ENCODE results near the gene KCNK2. TPM values are rescaled to one million over a fixed set of nuclear protein-coding genes. Genes with fewer than 3 reads are reported as not detected.
"Not testable (repeated sequence)": the region's sequence is repeated elsewhere in the genome, so short reads cannot be mapped to it uniquely, and the experiment has no call there.

KCNK2 gene
- total RNA-seq, 2 donors from 2014 or later, result 0.32 TPM; not detected in 1

DNA sequence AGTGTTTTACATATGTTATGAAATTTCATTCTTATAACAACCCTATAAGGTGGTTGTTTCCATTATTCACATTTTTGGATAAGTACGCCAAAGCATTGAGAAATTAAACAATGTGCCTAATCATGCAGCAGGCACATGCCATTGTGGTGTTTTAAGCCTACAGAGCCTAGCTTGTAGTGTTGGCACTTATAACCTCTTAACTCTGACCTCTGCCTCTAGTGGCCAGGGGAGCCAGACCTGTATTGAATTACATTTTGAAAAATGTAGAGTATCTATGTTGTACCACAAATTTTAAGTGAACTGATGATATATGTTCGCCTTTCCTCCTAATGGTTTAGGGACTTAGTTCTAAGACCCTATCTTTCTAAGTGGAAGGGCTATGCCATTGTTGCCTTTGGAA lies 61.0 kb downstream of the KCNK2 start:
- ATAC-seq, result no peak
- intact Hi-C loops (cut with DNase I), result no loop called here
- no peak for DNase-seq

DNA sequence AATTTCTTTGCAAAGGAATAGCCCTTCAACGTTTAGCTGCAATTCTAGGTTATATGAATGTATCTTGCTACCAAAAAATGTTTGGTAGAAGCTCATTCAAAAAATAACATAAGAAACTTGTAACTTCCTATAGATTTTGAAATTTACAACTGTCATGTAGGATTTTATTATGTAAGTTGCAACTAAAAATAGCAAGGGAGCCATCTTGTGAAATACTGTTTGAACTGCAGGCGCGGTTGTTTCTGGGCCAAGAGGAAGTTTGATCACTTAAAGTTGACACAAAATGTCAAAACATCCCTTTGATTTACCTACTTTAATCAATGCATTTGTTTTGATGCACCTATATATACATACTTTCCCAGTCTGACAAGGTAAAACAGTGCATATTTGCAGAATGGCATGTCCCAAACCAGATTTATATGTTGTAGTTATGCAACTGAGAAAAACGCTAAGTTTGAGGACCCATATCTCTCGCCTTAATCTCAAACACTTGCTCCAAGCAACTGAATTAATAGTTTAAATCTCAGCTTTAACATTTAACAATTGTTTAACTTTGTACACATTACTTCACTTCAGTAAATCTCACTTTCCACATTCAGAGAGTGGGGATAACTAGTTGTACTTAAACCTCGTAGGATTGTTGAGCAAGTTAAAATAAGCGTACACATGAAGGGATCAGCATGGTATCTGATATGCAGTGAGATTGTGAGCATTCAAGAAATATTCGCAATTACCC lies 63.9 kb downstream of the KCNK2 start:
- intact Hi-C loops (cut with DNase I), result no loop called here
- DNase-seq, result no peak
- ATAC-seq, result no peak

DNA sequence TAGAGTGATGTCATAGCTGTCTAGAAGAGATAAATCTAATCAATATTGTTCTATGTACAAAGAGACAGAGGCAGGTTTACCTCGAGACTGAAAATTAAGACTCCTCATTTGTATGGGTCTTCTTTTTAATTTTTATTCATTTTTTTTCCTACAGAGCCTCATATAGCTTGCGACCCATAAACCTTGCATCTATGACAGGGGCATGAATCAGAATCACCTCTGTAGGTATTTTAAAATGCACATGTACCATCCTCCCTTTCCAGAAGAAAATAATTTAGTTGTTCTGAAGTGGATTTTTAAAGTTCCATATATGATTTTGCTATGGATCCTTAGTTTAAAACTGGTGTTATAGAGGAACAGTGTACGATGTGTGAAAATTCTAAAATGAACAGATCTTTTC lies 64.5 kb downstream of the KCNK2 start:
- DNase-seq (no peak), ATAC-seq (no peak)
- intact Hi-C loops (cut with DNase I), result no loop called here

DNA sequence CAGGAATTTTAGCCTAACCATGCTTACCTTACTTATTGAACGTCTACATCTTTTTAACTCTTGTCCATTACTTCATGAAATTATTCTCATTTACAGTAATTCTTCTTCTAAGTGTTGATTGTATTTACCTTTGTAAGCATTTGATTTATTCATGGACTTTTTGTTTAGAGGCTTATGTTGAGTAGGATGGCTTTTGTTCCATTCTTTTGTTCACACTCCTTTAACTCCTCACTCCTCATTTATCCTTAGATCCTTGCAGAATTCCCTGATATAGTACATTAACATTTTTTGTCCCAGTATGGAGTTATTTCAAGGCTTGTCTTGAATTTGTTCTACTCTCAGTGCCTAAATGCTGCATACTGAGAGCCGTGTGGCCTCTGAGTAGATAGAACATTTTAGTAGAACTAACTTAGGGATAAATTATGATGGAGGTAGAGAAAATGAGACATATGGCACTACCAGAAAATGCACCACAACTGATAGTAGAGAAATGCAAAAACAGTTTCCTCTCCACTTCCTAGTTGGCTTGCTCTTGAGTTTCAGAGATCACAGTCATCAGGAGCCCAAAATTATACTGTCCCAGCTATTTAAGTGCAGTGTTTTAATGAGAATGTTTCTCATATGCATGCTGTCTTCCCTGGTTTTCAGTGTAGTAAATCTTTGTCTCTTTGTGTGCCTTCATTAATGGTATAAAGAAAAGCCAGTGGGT lies 69.5 kb downstream of the KCNK2 start:
- ATAC-seq (no peak), DNase-seq (no peak)
- intact Hi-C loops (cut with DNase I), result no loop called here

DNA sequence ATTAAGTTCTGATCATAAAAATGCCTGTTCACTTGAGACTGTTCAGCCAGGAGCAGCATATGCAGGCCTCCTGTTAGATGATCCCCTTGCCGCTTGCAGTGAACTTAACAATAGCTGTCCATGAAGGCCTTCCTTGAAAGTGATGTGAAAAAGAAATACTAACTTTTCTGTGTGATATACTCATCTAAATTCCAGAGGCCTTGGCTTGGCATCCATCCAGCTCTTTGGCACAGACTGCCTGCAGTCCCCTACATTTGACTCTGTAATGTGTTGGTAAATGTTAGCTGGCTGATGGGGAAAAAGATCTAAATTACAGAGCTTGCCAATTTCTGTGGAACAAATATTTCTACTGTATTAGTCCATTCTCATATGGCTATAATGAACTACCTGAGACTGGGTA lies 73.7 kb downstream of the KCNK2 start:
- DNase-seq (no peak), ATAC-seq (no peak)
- intact Hi-C loops (cut with DNase I), result no loop called here

DNA sequence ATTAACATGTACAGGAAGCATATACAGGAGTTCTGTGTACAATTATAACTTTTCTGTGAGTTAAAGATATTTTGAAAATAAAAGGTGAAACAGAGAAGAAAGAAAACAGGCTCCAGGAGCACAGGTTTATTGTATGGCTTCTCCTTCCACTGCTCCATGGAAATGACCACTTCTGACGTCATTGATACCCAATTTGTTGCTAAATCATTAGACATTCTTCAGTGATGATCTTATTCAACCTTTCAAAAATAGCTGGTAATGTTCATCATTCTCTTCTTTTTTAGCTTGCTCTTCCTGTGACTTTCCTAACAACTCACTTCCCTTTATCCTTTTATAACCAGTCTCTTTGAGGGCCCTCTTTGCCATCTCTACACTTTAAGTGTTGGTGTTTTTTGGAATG lies 77.8 kb downstream of the KCNK2 start:
- DNase-seq (no peak), ATAC-seq (no peak)
- intact Hi-C loops (cut with DNase I), result no loop called here

DNA sequence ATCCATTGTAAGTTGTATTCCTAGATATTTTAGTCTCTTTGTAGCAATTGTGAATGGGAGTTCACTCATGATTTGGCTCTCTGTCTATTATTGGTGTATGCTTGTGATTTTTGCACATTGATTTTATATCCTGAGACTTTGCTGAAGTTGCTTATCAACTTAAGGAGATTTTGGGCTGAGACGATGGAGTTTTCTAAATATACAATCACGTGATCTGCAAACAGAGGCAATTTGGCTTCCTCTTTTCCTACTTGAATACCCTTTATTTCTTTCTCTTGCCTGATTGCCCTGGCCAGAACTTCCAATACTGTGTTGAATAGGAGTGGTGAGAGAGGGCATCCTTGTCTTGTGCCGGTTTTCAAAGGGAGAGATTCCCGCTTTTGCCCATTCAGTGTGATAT lies 80.6 kb downstream of the KCNK2 start:
- ATAC-seq; intact Hi-C loops (cut with DNase I); DNase-seq: not testable (repeated sequence)

DNA sequence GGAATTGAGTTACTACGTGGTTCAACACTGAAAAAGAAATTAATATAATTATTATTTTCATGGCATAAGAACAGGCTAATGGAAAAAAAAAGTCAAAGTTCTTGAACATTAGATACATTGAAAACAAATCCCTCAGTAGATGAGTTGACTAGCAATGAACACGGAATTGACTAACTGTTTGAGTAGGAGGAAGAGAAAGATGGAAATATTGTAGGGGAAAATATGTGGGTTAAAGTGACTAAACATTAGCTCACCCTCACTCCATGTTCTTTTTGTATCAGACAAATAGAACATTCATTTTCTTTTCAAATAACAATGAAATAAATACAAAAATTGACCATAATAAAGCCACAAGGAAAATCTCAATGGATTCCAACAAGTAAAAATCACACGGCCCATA lies 84.3 kb downstream of the KCNK2 start:
- DNase-seq, result no peak
- intact Hi-C loops (cut with DNase I), result no loop called here
- no peak for ATAC-seq

DNA sequence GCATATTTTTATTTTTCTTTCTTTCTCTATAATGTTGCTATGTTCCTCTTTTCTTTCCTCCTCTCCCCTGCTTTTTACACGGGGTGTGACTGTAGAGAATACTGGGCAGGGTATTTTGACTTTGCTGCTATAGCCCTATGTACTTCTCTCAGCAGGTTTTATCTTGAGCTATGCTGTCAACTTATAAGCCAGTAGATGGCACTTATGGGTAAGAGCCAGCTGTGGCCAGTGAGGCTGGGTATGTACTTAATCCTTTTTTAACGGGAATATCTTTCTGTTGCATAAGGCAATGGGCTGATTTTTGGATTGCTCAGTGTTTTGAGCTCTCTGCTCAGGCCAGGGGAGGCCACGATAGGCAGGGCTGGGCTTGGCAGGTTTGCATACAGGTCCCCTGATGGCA lies 99.0 kb downstream of the KCNK2 start:
- intact Hi-C loops (cut with DNase I), result no loop called here
- ATAC-seq, result no peak
- no peak for DNase-seq

DNA sequence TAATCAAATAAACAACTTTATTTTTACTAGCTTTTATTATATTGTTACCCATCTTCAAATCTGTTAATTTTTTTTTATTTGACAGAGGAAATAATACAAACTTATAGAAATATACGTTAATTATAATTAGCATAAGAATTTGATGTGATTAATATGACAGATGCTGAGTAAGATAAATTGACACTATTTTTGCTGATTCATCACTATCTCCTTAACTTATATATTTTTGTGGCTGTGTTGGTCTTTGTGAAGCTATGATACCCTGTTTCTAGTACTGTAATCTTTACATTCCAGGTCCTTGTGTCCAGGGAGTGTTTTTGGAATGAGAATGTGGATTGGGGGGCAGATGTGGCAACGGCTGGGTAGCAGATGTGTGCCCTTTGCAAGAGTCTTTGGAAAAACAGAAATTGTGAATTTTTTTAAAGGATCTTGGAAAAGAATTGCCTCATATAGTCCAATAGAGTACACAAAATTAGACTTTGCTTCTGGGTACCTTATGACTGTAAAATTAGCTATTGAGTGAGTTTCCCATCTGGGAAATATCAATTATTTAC lies 102.6 kb downstream of the KCNK2 start:
- intact Hi-C loops (cut with DNase I), result no loop called here
- DNase-seq, result no peak
- ATAC-seq, result no peak

DNA sequence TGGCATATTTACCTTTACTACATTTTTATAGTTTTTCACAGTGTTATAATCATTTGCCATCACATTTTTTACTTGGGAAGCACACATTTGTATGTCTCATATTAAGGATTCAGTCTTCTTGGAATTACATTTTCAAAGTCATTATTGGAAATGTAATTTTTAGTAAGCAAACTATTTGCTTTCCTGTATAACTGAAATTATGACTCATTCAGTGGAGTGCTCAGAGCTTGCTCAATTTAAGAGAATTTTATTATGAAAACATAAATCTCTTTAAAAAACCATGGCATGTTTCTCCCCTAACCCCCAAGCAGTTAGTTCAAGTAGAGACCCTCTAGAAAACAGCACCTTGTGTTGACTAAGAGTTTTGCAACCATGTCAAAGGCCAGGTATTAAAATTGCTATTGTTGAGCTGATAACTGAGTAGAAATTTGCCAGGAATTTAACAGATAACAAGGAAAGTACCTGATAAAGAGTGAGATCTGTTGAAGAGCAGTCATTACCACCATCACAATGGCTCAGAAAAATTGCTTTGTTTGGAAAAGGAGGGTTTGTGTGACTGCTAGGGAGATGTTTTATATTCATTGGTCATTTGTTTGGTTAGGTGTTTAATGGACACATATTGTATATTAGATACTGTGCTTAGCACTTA lies 105.9 kb downstream of the KCNK2 start:
- intact Hi-C loops (cut with DNase I), result no loop called here
- ATAC-seq, result no peak
- no peak for DNase-seq

DNA sequence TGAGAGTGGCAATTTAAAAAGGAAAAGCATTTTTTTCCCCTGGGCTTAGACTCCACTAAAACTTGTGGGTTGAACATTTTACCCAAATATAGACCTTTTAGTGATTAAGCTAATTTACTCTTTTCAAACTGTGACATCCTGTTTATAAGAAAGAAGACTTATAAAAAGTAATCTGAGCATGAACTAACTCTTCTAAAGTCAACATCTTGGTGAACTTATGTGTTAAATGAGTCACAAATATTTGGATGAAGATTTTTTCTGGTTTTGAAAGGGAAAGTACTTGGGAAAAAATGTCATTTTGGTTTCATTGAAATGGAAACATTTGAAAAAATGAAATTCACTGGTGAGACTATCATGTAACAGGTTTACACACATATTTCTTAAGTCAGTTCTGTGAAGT lies 109.8 kb downstream of the KCNK2 start:
- no peak for ATAC-seq
- no peak for DNase-seq

DNA sequence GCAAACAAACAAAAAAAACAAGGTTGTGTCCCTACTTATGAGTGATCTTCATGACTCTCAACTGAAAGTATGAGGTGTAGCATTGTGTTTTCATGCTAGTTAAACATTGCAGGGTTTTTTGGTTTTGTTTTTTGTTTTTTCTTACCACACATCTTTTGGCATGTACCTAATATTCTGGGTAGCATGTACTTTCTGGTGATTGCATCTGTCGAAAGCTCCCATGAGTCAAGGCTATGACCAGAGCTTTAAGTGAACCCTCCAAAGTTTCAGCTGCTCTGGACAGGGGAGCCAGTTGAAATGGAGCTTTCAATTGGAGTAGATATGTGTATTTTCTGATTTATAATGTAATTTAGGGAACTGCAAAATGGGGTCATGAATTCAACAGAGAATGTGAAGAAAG lies 115.5 kb downstream of the KCNK2 start:
- ATAC-seq (no peak), DNase-seq (no peak)
- intact Hi-C loops (cut with DNase I), result no loop called here

More for the DNA sequence above, 109.8 kb downstream of the KCNK2 start:
- intact Hi-C loops (cut with DNase I), result no loop called here

DNA sequence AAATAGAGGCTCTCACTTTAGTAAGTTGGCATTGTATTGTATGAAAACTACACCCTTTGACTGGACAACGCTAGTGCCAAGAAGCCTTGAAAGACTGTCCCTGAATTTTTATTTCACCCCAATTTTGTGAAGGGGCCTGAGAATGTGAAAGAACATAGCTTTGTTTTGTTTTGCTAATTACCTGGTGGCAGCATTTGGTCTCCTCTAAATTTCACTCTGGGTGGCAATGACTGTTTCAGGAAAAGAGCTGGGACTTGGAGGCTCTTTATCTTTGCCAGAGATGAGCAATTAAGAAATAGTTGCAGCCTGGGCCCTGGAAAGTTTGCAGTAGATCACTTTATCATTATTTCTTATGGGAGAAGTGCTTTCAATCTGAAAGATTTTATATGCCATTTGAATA lies 117.6 kb downstream of the KCNK2 start:
- DNase-seq (no peak), ATAC-seq (no peak)
- intact Hi-C loops (cut with DNase I), result no loop called here

DNA sequence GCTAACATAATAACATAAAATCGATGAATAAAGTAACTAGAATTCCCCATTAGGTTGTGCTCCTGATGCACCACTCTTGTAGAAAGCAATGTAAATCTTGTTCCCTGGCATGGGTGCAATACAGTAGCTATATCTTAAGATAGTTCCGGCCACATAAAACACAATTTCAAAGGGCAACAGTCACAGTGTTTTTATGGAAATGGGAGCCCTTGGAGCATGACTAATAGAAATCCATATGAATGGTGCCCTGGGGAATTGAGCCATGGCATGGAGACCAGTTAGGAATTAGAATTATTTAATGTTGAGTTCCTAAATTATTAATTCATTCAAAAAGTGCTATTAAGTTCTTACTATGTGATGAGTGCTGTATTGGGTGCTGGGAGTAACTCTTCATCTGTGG lies 118.7 kb downstream of the KCNK2 start:
- no peak for ATAC-seq
- intact Hi-C loops (cut with DNase I), result no loop called here
- DNase-seq, result no peak

DNA sequence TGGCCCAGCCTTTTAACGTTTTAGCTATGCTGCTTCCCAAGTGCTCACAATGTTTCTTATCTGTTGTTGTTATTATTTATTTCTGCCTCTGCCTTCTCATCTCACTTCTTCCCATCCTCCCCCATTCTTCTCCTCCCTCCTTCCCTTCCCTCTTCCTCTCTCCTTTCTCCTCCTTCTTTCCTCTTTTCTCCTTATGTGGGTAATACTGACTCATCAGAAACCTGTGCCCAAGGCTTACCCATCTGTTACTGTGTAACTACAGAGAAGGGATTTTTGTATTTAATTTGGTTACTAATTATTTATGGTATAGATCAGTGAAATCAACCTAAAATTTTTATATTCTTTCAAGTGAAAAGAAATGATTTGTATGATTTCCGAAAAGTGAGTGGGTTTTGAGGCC lies 120.3 kb downstream of the KCNK2 start:
- intact Hi-C loops (cut with DNase I), result no loop called here
- ATAC-seq (no peak), DNase-seq (no peak)

DNA sequence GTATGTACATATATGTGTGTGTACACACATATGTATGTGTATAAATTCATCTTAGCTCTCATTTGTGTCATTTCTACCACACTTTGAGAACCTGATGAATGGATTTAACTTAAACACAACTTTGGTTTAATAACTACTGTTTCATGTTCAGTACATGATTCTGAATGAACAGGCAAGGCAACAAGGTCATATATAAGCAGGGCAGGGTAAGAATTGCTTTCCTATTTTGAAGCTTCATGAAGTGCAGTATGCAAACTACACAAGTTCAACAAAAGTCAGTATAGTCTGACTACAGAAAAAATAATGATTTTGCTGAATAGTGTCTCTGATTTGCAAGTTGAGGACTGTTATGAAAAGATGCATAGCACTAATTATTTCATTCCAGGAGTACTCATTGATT lies 127.6 kb downstream of the KCNK2 start:
- intact Hi-C loops (cut with DNase I), result no loop called here
- no peak for ATAC-seq
- no peak for DNase-seq

DNA sequence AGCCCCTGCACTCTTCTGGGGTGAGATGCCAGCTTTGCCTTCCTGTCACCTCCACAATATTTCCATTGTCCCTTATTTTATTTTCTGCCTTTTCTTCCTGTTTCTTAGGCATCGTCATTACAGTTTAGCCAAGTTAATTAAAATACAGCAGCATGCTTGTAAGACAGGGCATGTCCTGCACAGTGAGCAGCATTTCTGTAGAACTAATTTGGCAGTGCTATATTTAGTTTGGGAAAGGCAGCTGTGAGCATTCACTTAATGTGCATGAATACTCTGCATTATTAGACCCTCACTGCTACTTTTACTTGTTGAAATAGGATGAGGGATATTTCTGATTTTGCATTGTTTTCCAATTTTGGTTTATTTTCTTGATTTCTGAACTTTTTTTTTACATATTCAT lies 133.3 kb downstream of the KCNK2 start:
- intact Hi-C loops (cut with DNase I), result no loop called here
- no peak for DNase-seq
- no peak for ATAC-seq

DNA sequence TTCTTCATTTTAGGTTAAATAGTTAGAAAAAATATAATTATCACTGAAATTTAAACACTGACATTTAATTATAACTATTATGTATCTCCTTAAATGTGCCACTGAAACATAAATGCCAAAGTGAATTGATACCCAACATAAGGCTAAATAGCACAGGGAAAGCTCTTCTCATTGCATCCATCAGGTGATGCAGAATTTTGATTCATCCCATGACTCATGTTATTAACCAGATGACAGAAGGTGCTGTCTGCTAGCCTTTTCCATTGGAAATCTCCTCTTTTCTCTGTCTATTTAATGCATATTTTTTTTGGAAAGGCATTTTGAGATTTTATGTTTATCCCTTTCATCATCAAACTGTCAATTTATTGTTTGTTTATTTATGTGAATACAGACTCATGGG lies 136.8 kb downstream of the KCNK2 start:
- ATAC-seq, result no peak
- no peak for DNase-seq
- intact Hi-C loops (cut with DNase I), result no loop called here

DNA sequence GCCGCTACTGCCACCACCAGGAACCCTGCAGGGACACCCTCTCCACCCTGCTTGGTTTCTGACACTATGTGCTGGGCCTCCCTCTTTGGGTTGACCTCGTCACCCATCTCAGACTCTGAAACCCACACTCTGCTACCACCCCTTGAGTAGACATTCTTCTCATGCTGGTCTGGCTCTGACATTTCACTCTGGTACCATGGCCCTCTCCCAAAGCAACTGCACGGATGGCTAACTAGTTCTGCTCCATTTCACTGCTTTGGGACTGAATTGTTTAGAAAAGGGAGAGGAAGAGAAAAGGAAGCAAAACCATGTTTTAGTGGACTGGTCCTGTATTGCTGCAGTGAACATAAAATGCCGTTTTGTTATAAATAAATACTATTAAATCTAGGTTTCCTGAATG lies 137.8 kb downstream of the KCNK2 start:
- intact Hi-C loops (cut with DNase I), result no loop called here
- DNase-seq, result no peak
- no peak for ATAC-seq
